NCI-H345 (cell line): ENCODE measurements around the gene SIGLEC6.

Experiments used
- DNase-seq: peaks from one replicate; lab custom pipeline; 2025; lab: John Stamatoyannopoulos, UW

Gene SIGLEC6

GRCh38 chr19:51473009-51473707, 58.3 kb downstream of the SIGLEC6 start:
- peak; percentile 0 for DNase-seq

GRCh38 chr19:51472607-51473006, 58.9 kb downstream of the SIGLEC6 start:
- no peak for DNase-seq

- DNase-seq: no peak
These were observed 59.9 kb downstream of the SIGLEC6 start for GRCh38 chr19:51471527-51471926.

- DNase-seq: no peak
These were observed 60.5 kb downstream of the SIGLEC6 start for GRCh38 chr19:51470966-51471365.

GRCh38 chr19:51469629-51470028, 61.8 kb downstream of the SIGLEC6 start:
- DNase-seq: no peak

- DNase-seq: no peak
These were observed 62.3 kb downstream of the SIGLEC6 start for GRCh38 chr19:51469162-51469561.

GRCh38 chr19:51468545-51468920, 62.9 kb downstream of the SIGLEC6 start:
- DNase-seq: no peak

GRCh38 chr19:51467864-51468544, 63.5 kb downstream of the SIGLEC6 start:
- DNase-seq: no peak
